Natural killer cell (primary cell): ENCODE measurements around the gene HMG20B. TPM values are rescaled to one million over a fixed set of nuclear protein-coding genes. Genes with fewer than 3 reads are reported as not detected.

Source experiments
- ATAC-seq, 3 donors: fragments of 150-1000 bp in 2 of 3; fragments of 200-7000 bp in 1 of 3; cut with Tn5 transposase; 1 replicate in 1 of 3; 2 replicates in 2 of 3; pipeline ENCODE4 v1.10.0; 2021; ENCODE audit warnings: mild to moderate bottlenecking in 2 of 3, moderate library complexity in 2 of 3
- DNase-seq, 2 donors: peaks; one replicate each; pipeline versions ENCODE4 v3.0.0 to v3.0.0-alpha.2; 2013 to 2021; ENCODE audit warnings: mixed read lengths in 1 of 2
- H3K27ac ChIP-seq: one replicate; pipeline ENCODE4 v1.5.1; 2013; ENCODE audit warnings: mild to moderate bottlenecking, low read length
- H3K27me3 ChIP-seq: one replicate; pipeline ENCODE4 v1.6.1; 2013; ENCODE audit warnings: low read length; ENCODE audit not compliant: control insufficient read depth, insufficient read depth
- H3K36me3 ChIP-seq: one replicate; pipeline ENCODE4 v1.6.1; 2013; ENCODE audit warnings: low read length; ENCODE audit not compliant: control insufficient read depth, insufficient read depth
- H3K4me1 ChIP-seq: one replicate; pipeline ENCODE4 v1.6.1; 2013; ENCODE audit warnings: low read length; ENCODE audit not compliant: control insufficient read depth, insufficient read depth
- H3K4me3 ChIP-seq: one replicate; pipeline ENCODE4 v1.5.1; 2013; ENCODE audit warnings: low read length
- H3K9me3 ChIP-seq: one replicate; pipeline ENCODE4 v1.6.1; 2013; ENCODE audit warnings: low read length; ENCODE audit not compliant: control insufficient read depth, insufficient read depth
- H3K27ac Mint-ChIP-seq, 2 donors: one replicate each; pipeline ENCODE4 v1.8.0; 2022; ENCODE audit warnings: mild to moderate bottlenecking in 2 of 2, mixed read lengths in 2 of 2, moderate library complexity in 1 of 2
- H3K27me3 Mint-ChIP-seq, 2 donors: one replicate each; pipeline ENCODE4 v1.8.0; 2022; ENCODE audit warnings: low read depth in 2 of 2, mixed read lengths in 2 of 2
- H3K36me3 Mint-ChIP-seq: one replicate; pipeline ENCODE4 v1.8.0; 2022; ENCODE audit warnings: mixed read lengths
- H3K4me1 Mint-ChIP-seq, 2 donors: one replicate each; pipeline ENCODE4 v1.8.0; 2022; ENCODE audit warnings: mixed read lengths in 2 of 2
- H3K4me3 Mint-ChIP-seq: one replicate; pipeline ENCODE4 v1.8.0; 2022; ENCODE audit warnings: mild to moderate bottlenecking, moderate library complexity, mixed read lengths
- H3K9me3 Mint-ChIP-seq, 2 donors: one replicate each; pipeline ENCODE4 v1.8.0; 2022; ENCODE audit warnings: mixed read lengths in 2 of 2
- WGBS: methylation state at CpG from one replicate; pipeline ENCODE4 v1.1.7; 2013; ENCODE audit warnings: missing lambda C conversion rate; ENCODE audit not compliant: insufficient coverage; 5-methylcytosine and 5-hydroxymethylcytosine counted together
- intact Hi-C: fragments of 100-400 bp; cut with micrococcal nuclease; formaldehyde crosslinking; loops from one replicate; pipeline ENCODE4 v1.14.2; 2022
- total RNA-seq, 4 donors: library from RNA; stranded (reverse); fragments of 120-200 nt in 1 of 4; gene quantifications; one replicate each; pipeline versions ENCODE4 v1.2.3 to v1.2.4, GENCODE V29; 2013 to 2022
- TF ChIP-seq, protein P1 (sequence below): fragments of 200-600 bp; IDR thresholded peaks from one replicate; pipeline ENCODE4 v1.8.0; 2022; ENCODE audit warnings: antibody characterized with exemption

Gene HMG20B
- total RNA-seq, 3 donors from 2014 or later (not counting 1 experiment from before 2014, with no cell fraction given) = 45.8 to 57.5 (median 52.1) TPM

DNA sequence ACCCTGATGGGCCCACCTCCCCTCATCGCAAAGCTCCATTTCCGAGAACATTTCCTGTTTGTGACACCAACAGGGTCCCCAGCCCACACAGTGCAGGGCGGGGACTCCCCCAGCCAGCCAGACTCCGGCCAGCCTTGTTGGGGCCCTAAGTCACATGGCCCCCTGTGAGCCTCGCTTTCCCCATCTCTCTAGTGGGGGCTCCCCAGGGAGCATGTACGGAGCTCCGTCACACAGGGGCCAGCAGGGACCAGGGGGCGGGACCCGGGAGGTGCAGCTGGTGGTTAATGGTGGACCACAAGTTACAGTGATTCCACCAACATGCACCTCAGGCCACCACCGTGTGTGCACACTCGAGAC, 32.2 kb downstream of the HMG20B start:
- TF ChIP-seq, protein P1, sequence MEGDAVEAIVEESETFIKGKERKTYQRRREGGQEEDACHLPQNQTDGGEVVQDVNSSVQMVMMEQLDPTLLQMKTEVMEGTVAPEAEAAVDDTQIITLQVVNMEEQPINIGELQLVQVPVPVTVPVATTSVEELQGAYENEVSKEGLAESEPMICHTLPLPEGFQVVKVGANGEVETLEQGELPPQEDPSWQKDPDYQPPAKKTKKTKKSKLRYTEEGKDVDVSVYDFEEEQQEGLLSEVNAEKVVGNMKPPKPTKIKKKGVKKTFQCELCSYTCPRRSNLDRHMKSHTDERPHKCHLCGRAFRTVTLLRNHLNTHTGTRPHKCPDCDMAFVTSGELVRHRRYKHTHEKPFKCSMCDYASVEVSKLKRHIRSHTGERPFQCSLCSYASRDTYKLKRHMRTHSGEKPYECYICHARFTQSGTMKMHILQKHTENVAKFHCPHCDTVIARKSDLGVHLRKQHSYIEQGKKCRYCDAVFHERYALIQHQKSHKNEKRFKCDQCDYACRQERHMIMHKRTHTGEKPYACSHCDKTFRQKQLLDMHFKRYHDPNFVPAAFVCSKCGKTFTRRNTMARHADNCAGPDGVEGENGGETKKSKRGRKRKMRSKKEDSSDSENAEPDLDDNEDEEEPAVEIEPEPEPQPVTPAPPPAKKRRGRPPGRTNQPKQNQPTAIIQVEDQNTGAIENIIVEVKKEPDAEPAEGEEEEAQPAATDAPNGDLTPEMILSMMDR = no peak
- Mint-ChIP-seq H3K36me3 (no peaks in the 10 kb centered on the region), H3K9me3 (no peaks in the 10 kb centered on the region), H3K4me3 (no peak overlapping the region), H3K27me3 (no peaks in the 10 kb centered on the region), H3K4me1 (peaks cover 7 to 21% of the 10 kb centered on the region in 2 donors), H3K27ac (no peak overlapping the region)
- peak overlapping the region; percentile 47 for H3K27ac ChIP-seq
- intact Hi-C loops = no loop called here
- H3K36me3 ChIP-seq = no peaks in the 10 kb centered on the region
- DNase-seq = peak; percentile 34 to 56
- under 1% methylated on average over 7 of the region's 11 CpGs for WGBS
- peak; percentile 62 to 79 (median 71) for ATAC-seq
- H3K4me3 ChIP-seq = peak overlapping the region; percentile 14
- peaks cover 52% of the 10 kb centered on the region for H3K4me1 ChIP-seq
- no peaks in the 10 kb centered on the region for H3K27me3 ChIP-seq
- no peaks in the 10 kb centered on the region for H3K9me3 ChIP-seq

DNA sequence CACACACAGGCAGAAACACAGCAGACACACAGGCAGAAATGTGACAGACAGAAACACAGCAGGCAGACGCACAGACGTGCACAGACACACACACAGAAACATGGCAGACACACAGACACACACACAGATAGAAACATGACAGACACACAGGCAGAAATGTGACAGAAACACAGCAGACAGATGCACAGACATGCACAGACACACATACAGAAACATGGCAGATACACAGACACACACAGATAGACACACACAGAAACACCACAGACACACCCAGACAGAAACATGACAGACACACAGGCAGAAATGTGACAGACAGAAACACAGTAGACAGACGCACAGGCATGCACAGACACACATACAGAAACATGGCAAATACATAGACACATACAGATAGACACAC, 32.6 kb downstream of the HMG20B start:
- no peaks in the 10 kb centered on the region for H3K9me3 Mint-ChIP-seq
- Histone ChIP-seq H3K36me3 (no peaks in the 10 kb centered on the region), H3K9me3 (no peaks in the 10 kb centered on the region), H3K4me1 (peaks cover 52% of the 10 kb centered on the region), H3K27me3 (no peaks in the 10 kb centered on the region), H3K4me3 (no peak overlapping the region), H3K27ac (no peak overlapping the region)
- ATAC-seq (peak; percentile 14 to 21 (median 14)), DNase-seq (no peak)
- H3K4me1 Mint-ChIP-seq = peaks cover 7 to 21% of the 10 kb centered on the region in 2 donors
- H3K27me3 Mint-ChIP-seq = no peaks in the 10 kb centered on the region
- intact Hi-C loops = no loop called here
- WGBS = 24% methylated on average over 3 of the region's 3 CpGs
- no peak overlapping the region for H3K27ac Mint-ChIP-seq
- no peaks in the 10 kb centered on the region for H3K36me3 Mint-ChIP-seq
- TF ChIP-seq, protein P1 = no peak
- H3K4me3 Mint-ChIP-seq = no peak overlapping the region

DNA sequence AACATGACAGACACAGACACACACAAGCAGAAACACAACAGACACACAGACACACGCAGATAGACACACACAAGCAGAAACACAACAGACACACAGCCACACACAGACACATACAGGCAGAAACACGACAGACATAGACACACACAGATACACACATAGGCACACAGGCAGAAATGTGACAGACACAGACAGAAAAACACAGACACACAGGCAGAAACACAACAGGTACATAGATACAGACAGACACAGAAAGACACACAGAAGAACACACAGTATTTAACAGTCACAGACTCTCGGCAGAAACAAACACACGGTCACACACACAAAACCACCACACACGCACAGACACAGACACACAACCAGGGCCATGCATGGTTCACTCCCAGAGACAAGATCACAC, 33.0 kb downstream of the HMG20B start:
- Mint-ChIP-seq H3K27ac (no peak overlapping the region), H3K4me1 (peaks cover 7 to 21% of the 10 kb centered on the region in 2 donors), H3K36me3 (no peaks in the 10 kb centered on the region), H3K27me3 (no peaks in the 10 kb centered on the region), H3K4me3 (no peak overlapping the region), H3K9me3 (no peaks in the 10 kb centered on the region)
- intact Hi-C loops = no loop called here
- Histone ChIP-seq H3K27ac (no peak overlapping the region), H3K4me1 (peaks cover 52% of the 10 kb centered on the region), H3K9me3 (no peaks in the 10 kb centered on the region), H3K27me3 (no peaks in the 10 kb centered on the region), H3K36me3 (peaks cover under 1% of the 10 kb centered on the region), H3K4me3 (peak overlapping the region; percentile 36)
- WGBS = 32% methylated on average over 5 of the region's 5 CpGs
- ATAC-seq (no peak), DNase-seq (no peak)
- TF ChIP-seq, protein P1 = no peak

DNA sequence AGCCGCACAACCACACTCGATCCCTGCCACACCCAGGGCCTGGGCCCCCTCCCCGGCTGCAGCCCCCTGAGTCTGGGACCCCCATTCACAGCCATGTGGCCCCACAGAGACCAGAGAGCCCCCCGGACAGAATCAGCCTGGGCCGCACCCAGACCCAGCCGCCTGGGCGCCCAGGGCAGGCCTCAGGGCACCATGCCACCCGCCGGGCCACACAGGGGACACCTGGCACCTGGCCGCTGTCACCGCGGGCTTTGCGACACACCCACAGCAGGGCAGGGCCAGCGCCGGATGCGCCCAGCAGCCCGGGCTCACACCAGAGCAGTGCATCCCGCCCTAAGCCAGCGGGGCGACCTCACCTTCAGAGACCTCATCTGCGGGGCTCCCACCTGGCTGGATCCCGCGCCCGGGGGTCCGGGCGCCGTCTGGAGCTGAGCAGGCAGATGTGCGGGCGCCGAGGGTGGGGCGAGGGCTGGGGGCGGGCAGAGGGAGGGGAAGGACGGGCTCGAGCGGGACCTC, 33.5 kb downstream of the HMG20B start:
- no peak overlapping the region for H3K27ac ChIP-seq
- Mint-ChIP-seq H3K9me3 (no peaks in the 10 kb centered on the region), H3K4me1 (peaks cover 7 to 21% of the 10 kb centered on the region in 2 donors), H3K27me3 (no peaks in the 10 kb centered on the region), H3K36me3 (no peaks in the 10 kb centered on the region), H3K27ac (no peak overlapping the region), H3K4me3 (peak overlapping the region; percentile 38)
- H3K4me1 ChIP-seq = peaks cover 52% of the 10 kb centered on the region
- H3K4me3 ChIP-seq = peak overlapping the region; percentile 36
- ATAC-seq = peak; percentile 41 to 54 (median 52)
- H3K27me3 ChIP-seq = no peaks in the 10 kb centered on the region
- peaks cover 4% of the 10 kb centered on the region for H3K36me3 ChIP-seq
- DNase-seq = peak; percentile 38 to 55
- no peaks in the 10 kb centered on the region for H3K9me3 ChIP-seq
- TF ChIP-seq, protein P1 = no peak
- intact Hi-C loops = no loop called here
- WGBS = 2% methylated on average over 35 of the region's 35 CpGs
